Left ventricle myocardium inferior (tissue), 1 donor: ENCODE data around the gene SNTB2. TPM values are rescaled to one million over a fixed set of nuclear protein-coding genes. Genes with fewer than 3 reads are reported as not detected.
A peak's percentile ranks its signal among the peaks of the same experiment; 100 is the strongest.

Experiments used
- DNase-seq: peaks from one replicate; pipeline ENCODE4 v3.0.0-alpha.2; 2020
- H3K27ac ChIP-seq: fragments of 200-600 bp; replicated peaks from 2 replicates; pipeline ENCODE4 v1.8.0; 2021
- H3K27me3 ChIP-seq: fragments of 200-600 bp; 2 replicates; pipeline ENCODE4 v1.8.0; 2021; ENCODE audit warnings: low read depth
- H3K36me3 ChIP-seq: fragments of 200-600 bp; 2 replicates; pipeline ENCODE4 v1.8.0; 2021
- H3K4me1 ChIP-seq: fragments of 200-600 bp; 2 replicates; pipeline ENCODE4 v1.8.0; 2021
- H3K4me3 ChIP-seq: fragments of 200-600 bp; 2 replicates; pipeline ENCODE4 v1.8.0; 2021; ENCODE audit warnings: mild to moderate bottlenecking, moderate library complexity
- H3K9me3 ChIP-seq: fragments of 200-600 bp; replicated peaks from 2 replicates; pipeline ENCODE4 v1.8.0; 2021
- CTCF ChIP-seq: fragments of 200-600 bp; IDR thresholded peaks from 2 replicates; pipeline ENCODE4 v1.8.0; 2021; ENCODE audit warnings: antibody characterized with exemption, mild to moderate bottlenecking, borderline replicate concordance
- intact Hi-C: fragments of 100-400 bp; cut with micrococcal nuclease; formaldehyde crosslinking; loops from one replicate; pipeline ENCODE4 v1.11.0; 2022
- total RNA-seq: library from RNA; stranded (reverse); fragmentation: NEBNext Ultra II Directional; extraction: Animal tissue kit (Norgen Biotek cat#: 25700); gene quantifications from one replicate; pipeline ENCODE4 v1.2.1, GENCODE V29; 2021
- donor health status: DM: no; HTN: yes; CAD: no; lungs with severe emphysema.

SNTB2 gene
- total RNA-seq, 1 donor from 2014 or later, result 10.2 TPM

GRCh38 chr16:69166221-69166833, 20.6 kb upstream of the SNTB2 start:
- Histone ChIP-seq H3K9me3 (no peaks in the 10 kb centered on the region), H3K4me3 (no peak overlapping the region), H3K4me1 (peaks cover 4% of the 10 kb centered on the region), H3K27ac (no peak overlapping the region), H3K27me3 (no peaks in the 10 kb centered on the region), H3K36me3 (peaks cover 86% of the 10 kb centered on the region)
- no peak for DNase-seq
- intact Hi-C loops, result no loop called here
- TF ChIP-seq CTCF, result no peak

GRCh38 chr16:69166946-69167930, 19.7 kb upstream of the SNTB2 start:
- no peak for DNase-seq
- Histone ChIP-seq H3K4me3 (no peak overlapping the region), H3K4me1 (peaks cover 4% of the 10 kb centered on the region), H3K9me3 (no peaks in the 10 kb centered on the region), H3K36me3 (peaks cover 77% of the 10 kb centered on the region), H3K27ac (no peak overlapping the region), H3K27me3 (no peaks in the 10 kb centered on the region)
- TF ChIP-seq CTCF, result no peak
- intact Hi-C loops, result no loop called here

- intact Hi-C loops, result no loop called here
- no peak for TF ChIP-seq CTCF
- no peaks in the 10 kb centered on the region for H3K27me3 ChIP-seq
- peaks cover 17% of the 10 kb centered on the region for H3K4me1 ChIP-seq
- peaks cover 61% of the 10 kb centered on the region for H3K36me3 ChIP-seq
- no peak overlapping the region for H3K27ac ChIP-seq
- no peak overlapping the region for H3K4me3 ChIP-seq
- no peak for DNase-seq
- H3K9me3 ChIP-seq, result no peaks in the 10 kb centered on the region
Measured at GRCh38 chr16:69169051-69169450, 17.9 kb upstream of the SNTB2 start.

- H3K27me3 ChIP-seq, result no peaks in the 10 kb centered on the region
- intact Hi-C loops, result no loop called here
- H3K4me1 ChIP-seq, result peaks cover 24% of the 10 kb centered on the region
- H3K36me3 ChIP-seq, result peaks cover 54% of the 10 kb centered on the region
- no peak for DNase-seq
- no peak overlapping the region for H3K27ac ChIP-seq
- no peak for TF ChIP-seq CTCF
- H3K9me3 ChIP-seq, result no peaks in the 10 kb centered on the region
- H3K4me3 ChIP-seq, result no peak overlapping the region
Measured at GRCh38 chr16:69169607-69170352, 17.2 kb upstream of the SNTB2 start.

- Histone ChIP-seq H3K9me3 (no peaks in the 10 kb centered on the region), H3K4me3 (no peak overlapping the region), H3K27me3 (no peaks in the 10 kb centered on the region), H3K4me1 (peaks cover 20% of the 10 kb centered on the region), H3K27ac (peak overlapping the region; percentile 55), H3K36me3 (peaks cover 38% of the 10 kb centered on the region)
- DNase-seq, result no peak
- no peak for TF ChIP-seq CTCF
- intact Hi-C loops, result no loop called here
Measured at GRCh38 chr16:69171325-69172084, 15.5 kb upstream of the SNTB2 start.
